Muscle of back (tissue), 13 donors: ENCODE data around the gene KRTAP4-1. TPM values are rescaled to one million over a fixed set of nuclear protein-coding genes. Genes with fewer than 3 reads are reported as not detected.
"Not testable (repeated sequence)": the region's sequence is repeated elsewhere in the genome, so short reads cannot be mapped to it uniquely, and the experiment has no call there.

Experiments used
- DNase-seq, 3 donors: peaks; one replicate each; pipeline versions ENCODE4 v3.0.0 to v3.0.0-alpha.2; 2013
- long read RNA-seq, 9 donors: transcript quantifications; one replicate each; lab custom pipeline, GENCODE V29; 2026
- polyA plus RNA-seq, 10 donors: library from polyadenylated mRNA; unstranded; fragments of 120-200 nt; gene quantifications; one replicate each; pipeline ENCODE4 v1.2.1, GENCODE V29; 2013; ENCODE audit not compliant: insufficient read length in 10 of 10

Gene KRTAP4-1
- not detected for polyA plus RNA-seq
- long read RNA-seq, donor 1 = 0 reads
- long read RNA-seq, donor 2 = 0 reads
- long read RNA-seq, donor 3 = 0 reads
- long read RNA-seq, donor 4 = 0 reads
- long read RNA-seq, donor 5 = 0 reads
- long read RNA-seq, donor 6 = 0 reads
- long read RNA-seq, donor 7 = 0 reads
- long read RNA-seq, donor 8 = 0 reads
- long read RNA-seq, donor 9 = 0 reads

DNA sequence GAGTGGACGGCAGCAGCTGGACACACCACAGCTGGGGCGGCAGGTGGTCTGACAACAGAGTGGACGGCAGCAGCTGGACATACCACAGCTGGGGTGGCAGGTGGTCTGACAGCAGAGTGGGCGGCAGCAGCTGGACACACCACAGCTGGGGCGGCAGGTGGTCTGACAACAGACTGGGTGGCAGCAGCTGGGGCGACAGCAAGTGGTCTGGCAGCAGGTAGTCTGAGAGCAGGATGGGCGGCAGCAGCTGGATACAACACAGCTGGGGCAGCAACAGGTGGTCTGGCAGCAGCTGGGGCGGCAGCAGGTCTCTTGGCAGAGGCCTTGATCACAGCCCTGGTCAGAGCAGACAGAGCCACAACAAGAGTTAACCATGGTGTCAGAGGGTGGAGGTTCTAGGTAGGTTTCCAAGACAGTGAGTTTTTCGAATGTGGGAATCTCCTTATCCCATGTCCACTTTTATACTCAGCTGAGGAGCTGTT, at the start of gene KRTAP4-1:
Gene KRTAP4-1 (minus strand): TSS at position 432 of the 482 bp plus-strand sequence. CDS start 57 bp downstream, at position 375.
- no peak for DNase-seq

DNA sequence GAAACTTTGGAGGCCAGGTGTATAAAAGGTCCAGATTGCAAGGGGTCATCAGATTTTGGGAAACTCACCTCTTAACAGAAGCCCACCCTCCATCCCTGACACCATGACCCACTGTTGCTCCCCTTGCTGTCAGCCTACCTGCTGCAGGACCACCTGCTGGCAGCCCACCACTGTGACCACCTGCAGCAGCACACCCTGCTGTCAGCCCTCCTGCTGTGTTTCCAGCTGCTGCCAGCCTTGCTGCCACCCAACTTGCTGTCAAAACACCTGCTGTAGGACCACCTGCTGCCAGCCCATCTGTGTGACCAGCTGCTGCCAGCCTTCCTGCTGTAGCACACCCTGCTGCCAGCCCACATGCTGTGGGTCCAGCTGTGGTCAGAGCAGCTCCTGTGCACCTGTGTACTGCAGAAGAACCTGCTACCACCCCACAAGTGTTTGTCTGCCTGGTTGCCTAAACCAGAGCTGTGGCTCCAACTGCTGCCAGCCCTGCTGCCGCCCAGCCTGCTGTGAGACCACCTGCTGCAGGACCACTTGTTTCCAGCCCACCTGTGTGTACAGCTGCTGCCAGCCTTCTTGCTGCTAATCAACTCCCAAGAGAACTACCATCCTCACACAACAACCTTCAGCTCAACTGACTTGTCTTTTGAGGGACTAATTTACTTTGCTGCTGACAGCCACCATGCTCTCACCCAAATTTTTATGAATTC, 47.8 kb upstream of the KRTAP4-1 start, which contains the start of gene KRTAP9-3:
Gene KRTAP9-3 (plus strand): TSS at position 51 of the 707 bp plus-strand sequence. CDS start 53 bp downstream, at position 104.
- DNase-seq = not testable (repeated sequence)

DNA sequence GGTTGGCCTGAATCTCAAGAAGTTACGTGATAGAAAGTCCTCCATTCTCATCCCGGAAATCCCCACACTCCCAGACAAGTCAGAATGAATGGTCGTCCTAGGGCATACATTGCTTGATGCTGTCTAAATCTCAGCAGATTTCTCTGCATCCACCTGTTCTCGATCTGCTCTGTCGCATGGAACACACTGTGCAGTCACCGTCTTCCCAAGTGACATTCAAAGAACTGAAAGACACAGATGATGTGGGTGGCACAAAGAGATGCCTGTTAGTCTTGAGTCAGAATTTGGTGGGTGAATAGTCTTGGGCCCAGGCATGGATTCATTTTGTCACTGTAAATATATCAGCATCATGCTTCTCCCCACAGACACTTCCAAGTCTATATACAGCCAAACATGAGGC, 47.0 kb upstream of the KRTAP4-1 start:
- DNase-seq = no peak

DNA sequence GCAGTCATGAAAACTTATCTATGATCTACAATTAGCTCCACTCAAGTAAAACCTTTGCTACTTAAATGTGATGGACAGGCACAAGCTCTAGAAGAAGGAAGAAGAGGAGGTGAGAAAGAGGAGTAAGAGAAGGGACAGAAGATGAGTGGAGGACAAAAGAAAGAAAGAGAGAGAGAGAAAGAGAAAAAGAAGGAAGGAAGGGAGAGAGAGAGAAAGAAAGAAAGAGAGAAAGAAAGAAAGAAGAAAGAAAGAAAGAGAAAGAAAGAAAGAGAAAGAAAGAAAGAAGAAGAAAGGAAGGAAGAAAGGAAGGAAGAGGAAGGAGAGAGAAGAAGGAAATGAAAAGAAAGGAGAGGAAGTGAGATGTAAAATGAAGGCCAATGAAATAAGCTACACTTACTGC, 45.4 kb upstream of the KRTAP4-1 start:
- no peak for DNase-seq

DNA sequence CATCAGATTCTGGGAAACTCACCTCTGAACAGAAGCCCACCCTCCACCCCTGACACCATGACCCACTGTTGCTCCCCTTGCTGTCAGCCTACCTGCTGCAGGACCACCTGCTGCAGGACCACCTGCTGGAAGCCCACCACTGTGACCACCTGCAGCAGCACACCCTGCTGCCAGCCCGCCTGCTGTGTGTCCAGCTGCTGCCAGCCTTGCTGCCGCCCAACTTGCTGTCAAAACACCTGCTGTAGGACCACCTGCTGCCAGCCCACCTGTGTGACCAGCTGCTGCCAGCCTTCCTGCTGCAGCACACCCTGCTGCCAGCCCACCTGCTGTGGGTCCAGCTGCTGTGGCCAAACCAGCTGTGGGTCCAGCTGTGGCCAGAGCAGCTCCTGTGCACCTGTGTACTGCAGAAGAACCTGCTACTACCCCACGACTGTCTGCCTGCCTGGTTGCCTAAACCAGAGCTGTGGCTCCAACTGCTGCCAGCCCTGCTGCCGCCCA, 41.9 kb upstream of the KRTAP4-1 start, which contains the start of gene KRTAP9-2:
Gene KRTAP9-2 (plus strand): TSS at position 51 of the 498 bp plus-strand sequence. CDS start 7 bp downstream, at position 58.
- DNase-seq = not testable (repeated sequence)

DNA sequence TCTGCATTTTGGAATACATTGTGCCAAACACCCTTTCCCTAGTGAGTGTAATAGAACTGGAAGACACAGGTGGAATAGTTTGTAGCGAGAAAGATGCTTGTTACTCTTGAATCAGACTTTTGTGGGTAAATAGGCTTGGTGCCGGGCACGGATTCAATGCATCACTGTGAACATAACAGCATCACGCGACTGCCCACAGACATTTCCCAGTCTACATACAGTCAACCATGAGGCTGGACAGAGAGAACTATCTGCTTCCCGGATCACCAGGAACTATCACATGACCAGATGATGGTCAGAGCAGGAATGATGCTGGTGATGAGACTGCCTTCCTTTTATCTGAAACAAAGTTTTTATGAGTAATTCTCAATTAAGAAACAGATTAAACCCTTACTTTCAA, 41.3 kb upstream of the KRTAP4-1 start:
- no peak for DNase-seq

DNA sequence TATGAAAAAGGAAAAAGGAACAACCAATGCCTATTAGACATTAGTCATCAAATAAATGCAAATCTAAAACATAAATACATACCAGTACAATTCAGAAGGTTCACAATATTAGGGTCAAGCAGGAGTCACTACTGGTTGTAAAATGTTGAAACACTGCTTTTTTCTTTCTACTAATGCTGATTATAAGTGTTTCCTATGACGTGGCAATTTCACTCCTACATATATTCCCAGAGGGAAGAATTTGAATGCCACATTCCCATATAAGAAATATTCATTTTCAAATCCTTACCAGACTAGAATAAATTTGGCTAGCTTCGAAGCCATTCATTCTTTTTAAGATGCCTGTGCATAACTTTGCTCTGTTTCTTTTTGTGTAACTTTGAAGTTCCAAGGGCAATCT, 39.1 kb upstream of the KRTAP4-1 start:
- DNase-seq = no peak

DNA sequence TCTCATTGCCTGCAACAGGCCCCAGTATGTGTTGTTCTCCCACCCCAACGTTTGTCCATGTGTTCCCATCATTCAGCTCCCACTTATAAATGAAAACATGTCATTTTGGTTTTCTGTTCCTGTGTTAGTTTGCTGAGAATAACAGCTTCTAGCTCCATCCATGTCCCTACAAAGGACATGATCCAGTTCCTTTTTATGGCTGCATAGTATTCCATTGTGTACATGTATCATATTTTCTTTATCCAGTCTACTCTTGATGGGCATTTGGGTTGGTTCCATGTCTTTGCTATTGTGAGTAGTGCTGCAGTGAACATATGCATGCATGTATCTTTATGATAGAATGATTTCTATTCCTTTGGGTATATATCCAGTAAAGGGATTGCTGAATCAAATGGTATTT, 31.0 kb upstream of the KRTAP4-1 start:
- DNase-seq = no peak

DNA sequence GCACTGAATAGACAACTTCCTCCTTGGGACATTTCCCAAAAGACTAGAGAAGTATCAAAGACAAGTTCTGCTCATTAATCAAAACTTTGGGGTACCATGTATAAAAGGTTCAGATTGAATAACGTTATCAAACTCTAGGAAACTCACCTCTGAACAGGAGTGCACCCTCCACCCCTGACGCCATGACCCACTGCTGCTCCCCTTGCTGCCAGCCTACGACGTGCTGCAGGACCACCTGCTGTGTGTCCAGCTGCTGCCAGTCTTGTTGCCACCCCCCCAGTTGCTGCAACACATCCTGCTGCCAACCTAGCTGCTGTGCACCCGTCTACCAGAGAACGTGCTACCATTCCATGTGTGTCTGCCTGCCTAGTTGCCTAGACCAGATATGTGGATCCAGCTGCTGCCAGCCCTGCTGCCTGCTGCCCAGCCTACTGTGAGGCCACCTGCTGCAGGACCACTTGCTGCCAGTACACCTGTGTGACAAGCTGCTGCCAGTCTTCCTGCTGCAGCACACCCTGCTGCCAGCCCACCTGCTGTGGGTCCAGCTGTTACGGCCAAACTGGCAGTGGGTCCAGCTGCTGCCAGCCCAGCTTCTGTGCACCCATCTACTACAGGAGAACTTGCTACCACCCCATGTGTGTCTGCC, 27.9 kb upstream of the KRTAP4-1 start:
- DNase-seq = peak in 2 of 3 donors; percentile 0 to 3

DNA sequence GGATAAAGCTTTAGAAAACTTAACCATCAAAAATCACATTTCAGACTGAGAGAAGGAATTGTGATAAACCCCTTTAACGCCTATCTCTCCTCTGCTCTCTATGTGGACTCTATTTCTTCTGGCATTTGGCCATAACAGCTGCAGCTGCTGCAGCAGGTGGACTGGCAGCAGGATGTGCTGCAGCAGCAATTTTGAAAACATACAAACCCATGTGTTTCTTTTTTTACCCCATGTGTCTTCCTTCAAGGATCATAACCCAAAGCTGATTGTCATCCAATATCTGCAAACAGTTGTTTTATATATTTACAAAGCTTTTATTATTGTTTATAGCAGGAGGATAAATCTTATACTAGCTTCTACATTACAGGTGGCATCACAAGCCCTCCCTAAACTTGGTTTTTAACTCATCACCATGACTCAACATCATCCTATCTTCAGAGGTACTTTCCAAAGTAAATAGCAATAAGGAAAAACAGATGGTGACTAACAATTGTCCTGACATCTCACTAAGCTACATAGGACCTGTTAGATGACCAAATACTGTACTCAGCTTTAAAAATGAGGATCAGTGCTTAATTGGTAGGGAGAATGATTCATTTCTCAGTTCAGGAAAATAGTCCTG, 27.2 kb upstream of the KRTAP4-1 start:
- peak in 2 of 3 donors; percentile 0 to 15 for DNase-seq

DNA sequence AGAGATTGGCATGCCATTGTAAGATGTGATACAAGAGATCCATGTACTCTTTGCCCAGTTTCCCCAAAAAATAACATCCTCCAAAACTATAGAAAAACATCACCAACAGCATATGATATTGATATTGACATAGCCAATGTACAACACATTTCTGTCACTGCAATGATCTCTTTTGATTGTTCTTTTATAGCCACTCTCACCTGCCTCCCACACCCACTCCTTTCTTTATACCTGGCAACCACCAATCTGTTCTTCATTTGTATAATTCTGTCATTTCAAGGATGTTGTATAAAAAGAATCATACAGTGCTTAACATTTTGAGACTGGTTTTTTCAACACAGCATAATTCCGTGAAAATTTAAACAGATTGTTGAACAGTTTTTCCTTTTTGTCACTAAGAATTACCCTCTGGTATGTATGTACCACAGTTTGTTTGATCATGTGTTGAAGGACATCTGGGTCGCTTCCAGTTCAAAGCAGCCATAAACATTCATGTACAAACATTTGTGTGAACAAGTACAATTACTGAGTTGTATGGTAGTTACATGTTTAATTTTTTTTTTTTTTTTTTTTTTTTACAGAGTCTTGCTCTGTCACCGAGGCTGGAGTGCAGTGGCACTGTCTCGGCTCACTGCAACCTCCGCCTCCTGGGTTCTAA, 14.8 kb upstream of the KRTAP4-1 start:
- DNase-seq = no peak

DNA sequence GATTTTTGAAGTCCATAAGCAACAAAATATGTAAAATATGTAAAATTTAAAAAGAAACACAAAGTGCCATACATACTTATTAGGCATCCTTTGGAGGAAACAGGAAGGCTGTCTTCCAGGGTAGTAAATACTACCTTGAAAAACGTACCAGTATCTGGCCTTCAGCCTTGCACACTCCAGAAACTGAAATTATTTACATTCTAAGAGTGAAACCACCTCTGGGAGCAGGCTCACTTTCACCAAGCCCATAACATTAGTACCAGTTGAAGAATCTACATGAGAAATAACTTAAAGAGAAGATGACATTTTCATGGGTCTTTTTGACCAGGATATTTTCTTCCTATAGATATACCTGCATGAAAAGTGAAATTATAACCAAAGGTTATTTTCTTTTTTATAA, 11.4 kb upstream of the KRTAP4-1 start:
- DNase-seq = no peak

DNA sequence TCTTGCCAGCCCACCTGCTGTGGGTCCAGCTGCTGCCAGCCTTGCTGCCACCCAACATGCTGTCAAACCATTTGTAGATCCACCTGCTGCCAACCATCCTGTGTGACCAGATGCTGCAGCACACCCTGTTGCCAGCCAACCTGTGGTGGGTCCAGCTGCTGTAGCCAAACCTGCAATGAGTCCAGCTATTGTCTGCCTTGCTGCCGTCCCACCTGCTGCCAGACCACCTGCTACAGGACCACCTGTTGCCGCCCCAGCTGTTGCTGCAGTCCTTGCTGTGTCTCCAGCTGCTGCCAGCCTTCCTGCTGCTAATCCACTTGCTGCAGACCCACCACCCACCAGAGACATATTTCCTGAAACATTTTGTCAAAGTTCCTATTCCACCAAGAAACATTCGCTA, 5.6 kb upstream of the KRTAP4-1 start:
- DNase-seq = no peak

DNA sequence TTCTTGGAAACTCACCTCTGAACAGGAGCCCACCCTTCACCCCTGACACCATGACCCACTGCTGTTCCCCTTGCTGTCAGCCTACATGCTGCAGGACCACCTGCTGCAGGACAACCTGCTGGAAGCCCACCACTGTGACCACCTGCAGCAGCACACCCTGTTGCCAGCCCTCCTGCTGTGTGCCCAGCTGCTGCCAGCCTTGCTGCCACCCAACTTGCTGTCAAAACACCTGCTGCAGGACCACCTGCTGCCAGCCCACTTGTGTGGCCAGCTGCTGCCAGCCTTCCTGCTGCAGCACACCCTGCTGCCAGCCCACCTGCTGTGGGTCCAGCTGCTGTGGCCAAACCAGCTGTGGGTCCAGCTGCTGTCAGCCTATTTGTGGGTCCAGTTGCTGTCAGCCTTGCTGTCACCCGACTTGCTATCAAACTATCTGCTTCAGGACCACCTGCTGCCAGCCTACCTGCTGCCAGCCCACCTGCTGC, 5.2 kb upstream of the KRTAP4-1 start, which contains the start of gene KRTAP9-1:
Gene KRTAP9-1 (plus strand): TSS at position 51 of the 482 bp plus-strand sequence. CDS start 0 bp downstream, at position 51.
- not testable (repeated sequence) for DNase-seq

DNA sequence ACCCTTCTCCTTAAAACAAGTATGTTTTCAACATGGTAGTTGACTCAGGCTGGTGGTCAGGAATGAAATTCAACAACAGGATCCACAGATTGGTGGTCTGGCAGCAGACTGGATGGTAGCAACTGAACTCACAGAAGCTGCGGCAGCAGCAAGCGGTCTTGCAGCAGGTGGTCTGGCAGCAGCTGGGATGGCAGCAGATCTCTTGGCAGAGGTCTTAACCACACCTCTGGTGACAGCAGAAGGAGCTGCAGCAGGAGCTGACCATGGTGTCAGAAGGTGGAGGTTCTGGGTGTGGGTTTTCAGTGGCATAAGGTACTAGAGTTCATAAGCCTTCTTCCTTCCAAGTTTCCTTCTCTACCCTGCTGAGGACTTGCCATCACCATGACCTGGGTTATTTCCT, 2.2 kb upstream of the KRTAP4-1 start:
- no peak for DNase-seq

DNA sequence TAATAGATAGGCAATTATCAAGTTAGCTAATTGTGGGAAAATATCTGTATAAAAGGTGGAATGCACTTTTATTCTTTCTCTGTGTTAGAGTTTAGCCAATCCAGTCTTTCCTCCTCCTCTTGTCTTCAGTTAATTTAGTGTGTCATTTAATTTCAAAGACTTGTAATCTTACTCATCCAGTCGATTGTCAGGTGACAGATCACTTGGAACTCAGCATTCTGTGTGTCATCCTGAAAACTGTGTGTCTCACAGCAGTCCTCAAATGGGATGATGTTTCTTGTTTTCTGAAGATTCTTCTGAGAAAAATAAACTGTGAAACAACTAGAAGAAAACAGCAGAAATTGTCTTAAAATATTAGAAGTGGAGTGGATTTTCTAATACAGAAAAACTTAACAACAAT, 290 bp upstream of the KRTAP4-1 start:
- DNase-seq = no peak

DNA sequence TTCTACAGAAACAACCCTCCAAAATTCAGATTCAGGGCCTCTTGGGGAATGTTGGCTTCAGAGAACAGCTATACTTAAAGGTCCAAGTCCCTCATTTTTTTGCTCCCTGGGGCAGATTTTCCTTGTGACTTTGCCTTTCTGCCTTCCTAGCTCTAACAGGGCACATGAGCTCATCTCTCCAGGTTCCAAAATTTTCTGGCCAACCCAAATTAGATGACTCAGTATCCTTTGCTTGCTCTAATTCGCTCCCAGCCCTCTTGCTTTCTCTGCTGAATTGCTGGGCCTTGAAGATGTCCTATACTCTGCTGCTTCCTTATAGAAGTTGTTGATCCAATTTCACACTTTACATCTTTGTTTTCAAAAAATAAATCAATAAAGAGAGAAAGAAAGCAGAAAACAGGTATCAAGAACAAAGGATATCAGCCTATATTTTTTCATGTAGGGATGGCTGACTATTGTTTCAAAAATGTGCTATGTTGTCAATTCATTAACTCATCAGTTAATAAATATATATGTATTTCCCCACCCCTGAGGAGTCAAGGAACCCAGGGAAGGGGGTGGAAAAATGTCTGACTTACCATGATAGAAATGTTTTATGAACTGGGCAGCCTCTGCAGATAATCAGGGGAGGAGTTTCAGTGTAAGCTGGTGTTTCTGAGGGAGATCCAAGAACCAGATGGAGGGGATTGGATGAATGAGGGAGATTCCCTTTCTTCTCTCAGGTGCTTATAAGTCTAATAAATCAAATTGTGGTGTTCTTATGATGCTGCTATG, 5.7 kb downstream of the KRTAP4-1 start:
- DNase-seq = no peak

DNA sequence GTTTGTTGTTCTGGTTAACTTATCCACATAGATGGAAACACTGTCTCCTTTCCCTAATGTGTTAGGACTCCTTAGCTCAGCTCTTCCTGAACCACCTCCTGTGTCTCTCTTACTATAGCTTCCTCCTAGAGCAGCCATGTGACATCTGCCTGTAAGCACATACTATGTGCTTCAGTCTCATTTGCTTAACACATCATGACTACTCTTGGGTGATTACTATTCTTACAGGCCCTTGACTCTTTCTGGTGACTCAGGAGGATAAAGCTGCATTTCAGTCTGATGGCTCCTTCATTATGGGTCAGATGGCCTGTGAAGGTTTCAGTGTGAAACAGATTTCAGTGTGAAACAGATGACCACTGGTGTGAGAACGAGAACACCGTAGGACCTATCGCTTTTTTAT, 6.4 kb downstream of the KRTAP4-1 start:
- peak in 1 of 3 donors; percentile 6 for DNase-seq

DNA sequence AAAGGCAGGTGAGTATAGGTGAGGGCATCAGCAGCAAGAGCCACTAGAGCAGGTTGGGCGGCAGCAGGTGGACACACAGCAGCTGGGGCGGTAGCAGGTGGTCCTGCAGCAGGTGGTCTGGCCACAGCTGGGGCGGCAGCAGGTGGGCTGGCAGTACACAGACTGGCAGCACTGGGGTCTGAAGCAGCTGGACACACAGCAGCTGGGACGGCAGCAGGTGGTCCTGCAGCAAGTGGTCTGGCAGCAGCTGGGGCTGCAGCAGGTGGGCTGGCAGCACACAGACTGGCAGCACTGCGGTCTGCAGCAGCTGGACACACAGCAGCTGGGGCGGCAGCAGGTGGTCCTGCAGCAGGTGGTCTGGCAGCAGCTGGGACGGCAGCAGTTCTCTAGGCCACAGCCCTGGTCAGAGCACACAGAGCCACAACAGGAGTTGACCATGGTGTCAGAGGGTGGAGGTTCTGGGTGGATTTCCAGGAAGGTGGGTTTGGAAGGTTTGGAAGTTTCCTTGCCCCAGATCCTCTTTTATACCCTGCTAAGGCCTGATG, 6.9 kb downstream of the KRTAP4-1 start, which contains the start of gene KRTAP4-2:
Gene KRTAP4-2 (minus strand): TSS at position 495 of the 545 bp plus-strand sequence. CDS start 57 bp downstream, at position 438.
- no peak for DNase-seq
